ENCODE results near the gene PDE7B.

Gene PDE7B

GRCh38 chr6:135887069-135887468 is 35.6 kb downstream of the PDE7B start:
- no peak overlapping the region for H3K27ac ChIP-seq
- no peak for TF ChIP-seq CTCF (conservative IDR thresholded peaks at IDR 0.05)

- no peak overlapping the region for H3K27ac ChIP-seq
- no peak for TF ChIP-seq CTCF (conservative IDR thresholded peaks at IDR 0.05)
These were observed 37.3 kb downstream of the PDE7B start for GRCh38 chr6:135888818-135889217.

- H3K27ac ChIP-seq = no peak overlapping the region
- TF ChIP-seq CTCF (conservative IDR thresholded peaks at IDR 0.05) = no peak
These were observed 39.4 kb downstream of the PDE7B start for GRCh38 chr6:135890876-135891275.

- H3K27ac ChIP-seq = no peak overlapping the region
- no peak for TF ChIP-seq CTCF (conservative IDR thresholded peaks at IDR 0.05)
These were observed 40.2 kb downstream of the PDE7B start for GRCh38 chr6:135891710-135892109.

- no peak for TF ChIP-seq CTCF (conservative IDR thresholded peaks at IDR 0.05)
- H3K27ac ChIP-seq = no peak overlapping the region
These were observed 43.9 kb downstream of the PDE7B start for GRCh38 chr6:135895231-135895911.

GRCh38 chr6:135897087-135897486 is 45.6 kb downstream of the PDE7B start:
- no peak for TF ChIP-seq CTCF (conservative IDR thresholded peaks at IDR 0.05)
- H3K27ac ChIP-seq = no peak overlapping the region

- TF ChIP-seq CTCF (conservative IDR thresholded peaks at IDR 0.05) = no peak
- H3K27ac ChIP-seq = no peak overlapping the region
These were observed 50.4 kb downstream of the PDE7B start for GRCh38 chr6:135901774-135902524.
